DMS79 treated with DMSO at 0.1 percent for 48 hours (cell line): Measurements from ENCODE around the gene CLDN14.

Experiments used
- DNase-seq: peaks from one replicate; lab custom pipeline; 2025; lab: John Stamatoyannopoulos, UW

The CLDN14 gene

GRCh38 chr21:36433059-36433709 is 46.7 kb downstream of the CLDN14 start:
- DNase-seq: no peak

DNA sequence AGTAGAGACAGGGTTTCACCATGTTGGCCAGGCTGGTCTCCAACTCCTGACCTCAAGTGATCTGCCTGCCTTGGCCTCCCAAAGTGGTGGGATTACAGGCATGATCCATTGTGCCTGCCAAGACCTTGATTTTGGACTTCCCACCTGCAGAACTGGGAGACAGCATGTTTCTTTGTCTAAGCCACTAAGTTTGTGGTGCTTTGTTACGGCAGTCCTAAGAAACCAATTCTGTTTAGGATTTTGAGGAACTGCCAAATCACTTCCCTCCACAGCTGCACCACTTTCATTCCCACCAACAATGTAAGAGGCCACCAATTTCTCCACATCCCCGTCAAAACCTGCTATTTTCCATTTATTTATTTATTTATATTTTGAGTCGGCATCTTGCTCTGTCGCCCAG is 48.7 kb downstream of the CLDN14 start:
- DNase-seq: no peak

DNA sequence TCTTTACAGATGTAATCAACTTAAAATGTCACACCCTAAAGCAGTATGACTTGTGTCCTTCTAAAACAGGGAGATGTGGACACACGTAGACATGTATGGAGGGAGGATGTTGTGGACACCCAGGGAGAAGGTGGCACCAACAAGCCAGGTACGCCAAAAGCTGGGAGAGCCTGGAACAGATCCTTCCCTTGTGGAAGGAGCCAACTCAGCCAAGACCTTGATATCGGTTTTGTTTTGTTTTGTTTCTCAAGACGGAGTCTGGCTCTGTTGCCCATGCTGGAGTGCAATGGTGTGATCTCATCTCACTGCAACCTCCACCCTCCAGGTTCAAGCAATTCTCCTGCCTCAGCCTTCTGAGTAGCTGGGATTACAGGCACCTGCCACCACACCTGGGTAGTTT is 49.1 kb downstream of the CLDN14 start:
- DNase-seq: no peak

- no peak for DNase-seq
Observed at GRCh38 chr21:36429947-36430546, 49.9 kb downstream of the CLDN14 start.

GRCh38 chr21:36428761-36429432 is 51.0 kb downstream of the CLDN14 start:
- peak; percentile 11 for DNase-seq

DNA sequence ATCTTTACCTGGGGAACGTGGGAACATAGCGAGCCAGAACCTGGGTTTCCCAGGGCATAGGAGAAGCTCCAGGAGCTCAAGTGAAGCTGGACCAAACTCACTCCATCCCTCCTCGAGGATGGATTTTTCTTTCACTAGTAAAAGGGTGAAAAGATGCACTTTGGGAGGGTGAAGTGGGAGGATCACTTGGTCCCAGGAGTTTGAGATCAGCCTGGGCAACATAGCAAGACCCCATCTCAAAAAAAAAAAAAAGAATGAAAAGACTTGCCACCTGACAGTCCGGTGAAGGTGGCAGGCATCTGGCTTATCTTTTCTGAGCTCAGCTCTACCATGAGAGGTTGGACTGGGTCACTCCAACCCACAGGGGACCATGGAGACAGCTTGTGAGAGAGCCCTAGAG is 52.4 kb downstream of the CLDN14 start:
- DNase-seq: no peak

- no peak for DNase-seq
Observed at GRCh38 chr21:36425286-36425685, 54.6 kb downstream of the CLDN14 start.

- no peak for DNase-seq
Observed at GRCh38 chr21:36424592-36424991, 55.3 kb downstream of the CLDN14 start.

- no peak for DNase-seq
Observed at GRCh38 chr21:36423771-36424433, 56.0 kb downstream of the CLDN14 start.

DNA sequence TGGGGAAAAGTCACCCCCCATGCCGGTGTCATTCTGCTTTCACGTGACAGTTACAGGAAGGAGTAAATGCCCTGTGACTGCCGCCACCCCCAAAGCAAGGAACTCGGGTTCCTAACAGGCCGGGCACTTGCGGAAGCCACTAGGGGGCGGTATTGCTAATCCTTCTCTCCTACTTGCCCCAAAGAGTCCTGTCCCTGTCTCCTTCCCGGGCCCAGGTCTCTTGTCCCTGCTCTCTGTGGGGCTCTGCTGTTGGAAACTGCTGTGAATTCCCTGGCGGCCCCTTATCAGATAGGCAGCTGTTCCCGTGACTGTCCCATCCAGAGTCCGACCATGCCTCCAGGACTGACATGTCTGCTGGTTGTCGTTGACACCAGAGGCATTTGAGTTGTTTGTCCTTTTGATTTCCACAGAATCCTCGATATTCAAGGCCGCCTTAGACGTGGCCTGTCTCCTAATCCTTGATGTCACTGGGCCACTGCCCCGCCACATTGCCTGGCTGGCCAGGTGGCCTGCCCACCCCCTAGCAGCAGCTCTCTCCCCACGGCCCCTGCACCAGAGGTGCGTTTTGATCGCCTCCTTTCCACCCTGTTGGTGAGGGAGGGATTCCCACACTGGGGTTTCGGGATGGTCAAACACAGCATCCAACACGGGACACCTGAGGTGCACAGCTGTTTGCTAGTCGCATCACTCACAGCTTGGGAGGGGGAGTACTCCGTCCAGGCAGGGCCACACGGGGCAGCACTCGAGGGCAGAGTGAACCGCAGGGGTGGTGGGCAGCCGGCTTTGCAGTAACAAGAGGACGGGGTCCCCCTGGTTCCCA is 57.4 kb downstream of the CLDN14 start:
- DNase-seq: peak; percentile 4

DNA sequence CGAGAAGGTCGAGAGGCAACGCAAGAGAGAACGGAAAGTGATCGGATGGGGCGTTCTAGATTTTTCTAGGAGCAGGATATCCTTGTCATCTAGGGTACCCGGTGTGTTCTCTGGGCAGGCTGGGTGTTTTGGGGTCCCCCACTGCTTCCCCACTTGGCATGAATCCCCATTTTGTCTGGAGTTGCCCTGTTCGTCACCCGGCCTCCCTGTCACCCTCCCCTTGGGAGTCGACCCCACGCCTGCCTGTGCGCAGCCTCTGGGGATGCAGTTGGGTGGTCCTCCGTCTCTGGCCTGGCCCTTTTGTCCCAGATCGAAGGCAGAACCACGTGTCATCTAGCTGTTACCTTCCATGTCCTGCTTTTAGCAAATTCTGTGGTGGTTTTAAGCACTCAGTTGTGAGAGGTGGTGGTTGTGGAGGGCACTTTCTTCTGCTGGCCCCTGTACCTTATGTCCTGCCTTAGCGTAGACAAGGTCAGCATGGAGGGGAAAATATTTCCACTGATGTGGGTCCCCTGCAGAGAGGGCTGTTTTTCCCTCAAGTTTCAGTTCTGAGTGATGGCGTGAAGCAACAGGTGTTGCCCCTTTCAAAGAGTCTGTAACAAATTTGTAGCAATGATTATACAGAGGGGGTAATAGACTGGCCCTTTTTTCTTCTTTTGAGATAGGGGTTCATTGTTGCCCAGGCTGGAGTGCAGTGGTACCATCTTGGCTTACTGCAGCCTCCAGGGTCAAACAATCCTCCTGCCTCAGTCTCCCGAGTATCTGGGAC is 59.2 kb downstream of the CLDN14 start:
- DNase-seq: no peak

DNA sequence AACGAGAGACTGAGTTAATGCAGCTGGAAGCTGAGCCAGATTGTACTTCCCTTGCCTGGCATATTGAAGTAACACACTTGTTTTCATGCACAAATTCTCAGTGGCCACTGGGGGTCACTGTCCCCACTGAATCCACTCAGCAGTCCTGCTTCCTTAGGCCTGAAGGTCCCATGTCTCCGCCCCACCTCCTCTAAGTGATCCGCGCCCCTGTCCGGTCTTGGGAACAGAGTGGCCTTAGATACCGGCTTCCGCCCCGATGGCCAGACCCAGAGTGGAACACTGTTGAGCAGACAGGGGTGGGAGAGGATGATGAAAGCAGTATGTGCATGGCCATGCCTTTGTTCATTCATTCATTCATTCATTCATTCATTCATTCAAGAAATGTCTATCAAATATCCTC is 59.9 kb downstream of the CLDN14 start:
- peak; percentile 14 for DNase-seq

DNA sequence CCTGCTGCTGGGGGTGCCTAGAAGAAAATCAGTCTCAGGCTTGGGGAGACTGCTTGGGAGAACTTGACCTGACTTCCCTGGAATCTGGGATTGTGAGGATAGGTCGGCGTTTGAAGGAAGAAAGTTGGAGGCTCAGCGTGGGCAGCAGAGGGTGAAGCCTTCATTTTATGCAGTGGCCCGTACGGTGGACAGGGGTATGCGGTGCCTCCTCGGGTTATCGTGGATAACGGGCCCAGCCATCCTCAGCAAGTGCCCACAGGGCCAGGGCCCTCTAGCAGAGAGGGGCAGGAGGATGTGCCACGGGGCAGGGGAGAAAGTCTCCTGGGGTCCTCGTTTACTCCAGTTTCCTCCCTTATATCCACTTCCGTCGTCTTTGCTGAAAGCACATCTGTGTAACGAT is 60.7 kb downstream of the CLDN14 start:
- DNase-seq: no peak

DNA sequence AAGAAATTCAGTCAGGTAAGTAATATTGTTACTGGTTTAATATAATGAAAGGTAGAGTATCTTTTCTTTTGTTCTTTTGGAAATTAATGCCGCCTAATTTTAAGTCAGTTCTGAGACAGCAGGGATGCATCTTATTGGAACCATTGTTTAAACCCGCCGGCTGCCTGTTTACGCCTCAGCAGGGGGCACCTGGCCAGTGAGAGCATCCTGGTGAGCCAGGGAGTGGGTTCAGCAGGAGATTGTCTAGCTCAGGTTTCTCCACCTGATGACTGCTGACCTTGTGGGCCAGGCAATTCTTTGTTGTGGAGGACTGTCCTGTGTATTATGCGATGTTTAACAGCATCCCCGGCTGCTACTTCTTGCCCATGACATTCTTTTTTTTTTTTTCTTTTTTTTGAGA is 64.5 kb downstream of the CLDN14 start:
- no peak for DNase-seq

DNA sequence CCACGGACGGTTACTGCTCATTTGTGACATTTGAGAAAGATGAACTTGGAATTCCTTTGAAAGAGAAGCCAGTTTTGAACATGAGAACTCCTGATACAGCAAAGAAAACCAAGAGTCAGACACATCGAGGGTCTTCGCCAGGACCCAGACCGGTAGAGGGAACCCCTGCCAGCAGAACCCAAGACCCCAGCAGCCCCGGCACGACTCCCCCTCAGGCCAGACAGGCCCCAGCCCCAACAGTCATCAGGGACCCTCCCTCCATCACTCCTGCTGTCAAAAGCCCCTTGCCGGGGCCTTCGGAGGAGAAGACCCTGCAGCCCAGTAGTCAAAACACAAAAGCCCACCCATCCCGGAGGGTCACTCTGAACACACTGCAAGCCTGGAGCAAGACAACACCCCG is 67.0 kb downstream of the CLDN14 start:
- no peak for DNase-seq

- DNase-seq: no peak
Observed at GRCh38 chr21:36411301-36411700, 68.6 kb downstream of the CLDN14 start.
